ENCODE measurements around the gene CLIC2.
"Not testable (repeated sequence)": the region's sequence is repeated elsewhere in the genome, so short reads cannot be mapped to it uniquely, and the experiment has no call there.

DNA sequence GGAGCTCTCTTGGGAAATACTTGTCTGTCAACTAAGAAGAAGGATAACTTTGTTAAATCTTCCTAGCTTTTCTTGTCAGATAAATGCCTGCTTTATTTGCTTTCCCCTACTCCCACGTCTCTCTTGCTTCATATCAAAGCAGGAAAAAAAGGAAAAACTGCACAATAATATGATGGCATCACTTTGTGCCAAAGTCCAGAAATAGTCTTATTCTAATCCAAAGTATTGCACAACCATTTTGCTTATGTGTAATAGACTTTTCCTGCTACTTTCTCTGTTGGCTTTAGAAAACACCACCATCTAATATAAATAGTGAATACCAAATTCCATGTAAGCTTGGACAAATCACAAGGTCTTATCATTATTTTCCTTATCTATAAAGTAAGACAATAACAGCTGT lies 11.3 kb upstream of the CLIC2 start:
- TF ChIP-seq, protein P1, sequence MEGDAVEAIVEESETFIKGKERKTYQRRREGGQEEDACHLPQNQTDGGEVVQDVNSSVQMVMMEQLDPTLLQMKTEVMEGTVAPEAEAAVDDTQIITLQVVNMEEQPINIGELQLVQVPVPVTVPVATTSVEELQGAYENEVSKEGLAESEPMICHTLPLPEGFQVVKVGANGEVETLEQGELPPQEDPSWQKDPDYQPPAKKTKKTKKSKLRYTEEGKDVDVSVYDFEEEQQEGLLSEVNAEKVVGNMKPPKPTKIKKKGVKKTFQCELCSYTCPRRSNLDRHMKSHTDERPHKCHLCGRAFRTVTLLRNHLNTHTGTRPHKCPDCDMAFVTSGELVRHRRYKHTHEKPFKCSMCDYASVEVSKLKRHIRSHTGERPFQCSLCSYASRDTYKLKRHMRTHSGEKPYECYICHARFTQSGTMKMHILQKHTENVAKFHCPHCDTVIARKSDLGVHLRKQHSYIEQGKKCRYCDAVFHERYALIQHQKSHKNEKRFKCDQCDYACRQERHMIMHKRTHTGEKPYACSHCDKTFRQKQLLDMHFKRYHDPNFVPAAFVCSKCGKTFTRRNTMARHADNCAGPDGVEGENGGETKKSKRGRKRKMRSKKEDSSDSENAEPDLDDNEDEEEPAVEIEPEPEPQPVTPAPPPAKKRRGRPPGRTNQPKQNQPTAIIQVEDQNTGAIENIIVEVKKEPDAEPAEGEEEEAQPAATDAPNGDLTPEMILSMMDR (IDR thresholded peaks at IDR 0.05) = not testable (repeated sequence)
- not testable (repeated sequence) for TF ChIP-seq POLR2A (IDR thresholded peaks at IDR 0.05)

Measured in uterus (tissue), 2 donors.